ENCODE data around the gene NKAP.
A peak's percentile ranks its signal among the peaks of the same experiment; 100 is the strongest.
"Not testable (repeated sequence)": the region's sequence is repeated elsewhere in the genome, so short reads cannot be mapped to it uniquely, and the experiment has no call there.

The NKAP gene

GRCh38 chrX:119935215-119935874 lies 8.2 kb downstream of the NKAP start:
- no peaks in the 10 kb centered on the region for H3K9me3 ChIP-seq (ENCODE audit: control insufficient read depth in 1 of 2, low read length in 2 of 2)
- H3K36me3 ChIP-seq (ENCODE audit: control insufficient read depth in 1 of 2, insufficient read depth in 2 of 2, low read length in 2 of 2) = peaks cover 20 to 32% of the 10 kb centered on the region in 2 donors
- H3K27me3 ChIP-seq (ENCODE audit: low read depth, low read length) = no peaks in the 10 kb centered on the region
- no peak overlapping the region for H3K4me3 ChIP-seq (ENCODE audit: low read depth in 1 of 2, low read length in 2 of 2)
- H3K4me1 ChIP-seq (ENCODE audit: control insufficient read depth in 1 of 2, insufficient read depth in 2 of 2, low read length in 2 of 2) = no peaks in the 10 kb centered on the region
- H3K27ac ChIP-seq (ENCODE audit: low read length) = no peak overlapping the region

- H3K9me3 ChIP-seq (ENCODE audit: control insufficient read depth in 1 of 2, low read length in 2 of 2); H3K4me3 ChIP-seq (ENCODE audit: low read depth in 1 of 2, low read length in 2 of 2); H3K36me3 ChIP-seq (ENCODE audit: control insufficient read depth in 1 of 2, insufficient read depth in 2 of 2, low read length in 2 of 2); H3K27me3 ChIP-seq (ENCODE audit: low read depth, low read length); H3K4me1 ChIP-seq (ENCODE audit: control insufficient read depth in 1 of 2, insufficient read depth in 2 of 2, low read length in 2 of 2); H3K27ac ChIP-seq (ENCODE audit: low read length): not testable (repeated sequence)
These were observed 21.2 kb downstream of the NKAP start for GRCh38 chrX:119922391-119922790.

- H3K4me3 ChIP-seq (ENCODE audit: low read depth in 1 of 2, low read length in 2 of 2) = no peak overlapping the region
- no peaks in the 10 kb centered on the region for H3K9me3 ChIP-seq (ENCODE audit: control insufficient read depth in 1 of 2, low read length in 2 of 2)
- no peak overlapping the region for H3K27ac ChIP-seq (ENCODE audit: low read length)
- peaks cover 0 to 4% of the 10 kb centered on the region in 2 donors for H3K36me3 ChIP-seq (ENCODE audit: control insufficient read depth in 1 of 2, insufficient read depth in 2 of 2, low read length in 2 of 2)
- H3K27me3 ChIP-seq (ENCODE audit: low read depth, low read length) = no peaks in the 10 kb centered on the region
- H3K4me1 ChIP-seq (ENCODE audit: control insufficient read depth in 1 of 2, insufficient read depth in 2 of 2, low read length in 2 of 2) = no peaks in the 10 kb centered on the region
These were observed 23.5 kb downstream of the NKAP start for GRCh38 chrX:119919835-119920585.

- no peaks in the 10 kb centered on the region for H3K4me1 ChIP-seq (ENCODE audit: control insufficient read depth in 1 of 2, insufficient read depth in 2 of 2, low read length in 2 of 2)
- H3K9me3 ChIP-seq (ENCODE audit: control insufficient read depth in 1 of 2, low read length in 2 of 2) = no peaks in the 10 kb centered on the region
- no peak overlapping the region for H3K4me3 ChIP-seq (ENCODE audit: low read depth in 1 of 2, low read length in 2 of 2)
- H3K36me3 ChIP-seq (ENCODE audit: control insufficient read depth in 1 of 2, insufficient read depth in 2 of 2, low read length in 2 of 2) = no peaks in the 10 kb centered on the region
- no peak overlapping the region for H3K27ac ChIP-seq (ENCODE audit: low read length)
- no peaks in the 10 kb centered on the region for H3K27me3 ChIP-seq (ENCODE audit: low read depth, low read length)
These were observed 25.7 kb downstream of the NKAP start for GRCh38 chrX:119917877-119918276.

GRCh38 chrX:119916310-119916709 lies 27.2 kb downstream of the NKAP start:
- Histone ChIP-seq H3K27ac (ENCODE audit: low read length) (no peak overlapping the region), H3K4me1 (ENCODE audit: control insufficient read depth in 1 of 2, insufficient read depth in 2 of 2, low read length in 2 of 2) (no peaks in the 10 kb centered on the region), H3K9me3 (ENCODE audit: control insufficient read depth in 1 of 2, low read length in 2 of 2) (no peaks in the 10 kb centered on the region), H3K4me3 (ENCODE audit: low read depth in 1 of 2, low read length in 2 of 2) (no peak overlapping the region), H3K27me3 (ENCODE audit: low read depth, low read length) (no peaks in the 10 kb centered on the region), H3K36me3 (ENCODE audit: control insufficient read depth in 1 of 2, insufficient read depth in 2 of 2, low read length in 2 of 2) (no peaks in the 10 kb centered on the region)

- Histone ChIP-seq H3K4me1 (ENCODE audit: control insufficient read depth in 1 of 2, insufficient read depth in 2 of 2, low read length in 2 of 2) (no peaks in the 10 kb centered on the region), H3K9me3 (ENCODE audit: control insufficient read depth in 1 of 2, low read length in 2 of 2) (no peaks in the 10 kb centered on the region), H3K27ac (ENCODE audit: low read length) (no peak overlapping the region), H3K36me3 (ENCODE audit: control insufficient read depth in 1 of 2, insufficient read depth in 2 of 2, low read length in 2 of 2) (no peaks in the 10 kb centered on the region), H3K4me3 (ENCODE audit: low read depth in 1 of 2, low read length in 2 of 2) (no peak overlapping the region), H3K27me3 (ENCODE audit: low read depth, low read length) (no peaks in the 10 kb centered on the region)
These were observed 42.6 kb downstream of the NKAP start for GRCh38 chrX:119900976-119901375.

GRCh38 chrX:119899125-119899524 lies 44.4 kb downstream of the NKAP start:
- H3K27me3 ChIP-seq (ENCODE audit: low read depth, low read length) = no peaks in the 10 kb centered on the region
- H3K4me1 ChIP-seq (ENCODE audit: control insufficient read depth in 1 of 2, insufficient read depth in 2 of 2, low read length in 2 of 2) = no peaks in the 10 kb centered on the region
- no peaks in the 10 kb centered on the region for H3K36me3 ChIP-seq (ENCODE audit: control insufficient read depth in 1 of 2, insufficient read depth in 2 of 2, low read length in 2 of 2)
- H3K4me3 ChIP-seq (ENCODE audit: low read depth in 1 of 2, low read length in 2 of 2) = no peak overlapping the region
- H3K27ac ChIP-seq (ENCODE audit: low read length) = no peak overlapping the region
- no peaks in the 10 kb centered on the region for H3K9me3 ChIP-seq (ENCODE audit: control insufficient read depth in 1 of 2, low read length in 2 of 2)

GRCh38 chrX:119895843-119896326 lies 47.7 kb downstream of the NKAP start, which contains the start of gene AKAP14:
Gene AKAP14 (plus strand): TSS chrX:119895893. CDS start chrX:119903224, 7,331 bp downstream.
- Histone ChIP-seq H3K4me1 (ENCODE audit: control insufficient read depth in 1 of 2, insufficient read depth in 2 of 2, low read length in 2 of 2) (no peaks in the 10 kb centered on the region), H3K27ac (ENCODE audit: low read length) (no peak within 1 kb of the TSS), H3K9me3 (ENCODE audit: control insufficient read depth in 1 of 2, low read length in 2 of 2) (no peaks in the 10 kb centered on the region), H3K4me3 (ENCODE audit: low read depth in 1 of 2, low read length in 2 of 2) (no peak within 1 kb of the TSS), H3K36me3 (ENCODE audit: control insufficient read depth in 1 of 2, insufficient read depth in 2 of 2, low read length in 2 of 2) (no peaks in the 10 kb centered on the region), H3K27me3 (ENCODE audit: low read depth, low read length) (no peaks in the 10 kb centered on the region)

GRCh38 chrX:119891961-119892692 lies 51.4 kb downstream of the NKAP start:
- not testable (repeated sequence) for H3K27ac ChIP-seq (ENCODE audit: low read length); H3K4me3 ChIP-seq (ENCODE audit: low read depth in 1 of 2, low read length in 2 of 2); H3K36me3 ChIP-seq (ENCODE audit: control insufficient read depth in 1 of 2, insufficient read depth in 2 of 2, low read length in 2 of 2); H3K27me3 ChIP-seq (ENCODE audit: low read depth, low read length); H3K9me3 ChIP-seq (ENCODE audit: control insufficient read depth in 1 of 2, low read length in 2 of 2); H3K4me1 ChIP-seq (ENCODE audit: control insufficient read depth in 1 of 2, insufficient read depth in 2 of 2, low read length in 2 of 2)

GRCh38 chrX:119890626-119891025 lies 52.9 kb downstream of the NKAP start:
- H3K4me1 ChIP-seq (ENCODE audit: control insufficient read depth in 1 of 2, insufficient read depth in 2 of 2, low read length in 2 of 2) = not testable (repeated sequence)

GRCh38 chrX:119887721-119888425 lies 55.7 kb downstream of the NKAP start:
- no peaks in the 10 kb centered on the region for H3K9me3 ChIP-seq (ENCODE audit: control insufficient read depth in 1 of 2, low read length in 2 of 2)
- peaks cover 0 to 6% of the 10 kb centered on the region in 2 donors for H3K4me1 ChIP-seq (ENCODE audit: control insufficient read depth in 1 of 2, insufficient read depth in 2 of 2, low read length in 2 of 2)
- H3K4me3 ChIP-seq (ENCODE audit: low read depth in 1 of 2, low read length in 2 of 2) = peak overlapping the region in 1 of 2 donors; percentile 50
- H3K27me3 ChIP-seq (ENCODE audit: low read depth, low read length) = no peaks in the 10 kb centered on the region
- H3K36me3 ChIP-seq (ENCODE audit: control insufficient read depth in 1 of 2, insufficient read depth in 2 of 2, low read length in 2 of 2) = no peaks in the 10 kb centered on the region
- no peak overlapping the region for H3K27ac ChIP-seq (ENCODE audit: low read length)

More at GRCh38 chrX:119890626-119891025, 52.9 kb downstream of the NKAP start:
- not testable (repeated sequence) for H3K27ac ChIP-seq (ENCODE audit: low read length); H3K9me3 ChIP-seq (ENCODE audit: control insufficient read depth in 1 of 2, low read length in 2 of 2); H3K36me3 ChIP-seq (ENCODE audit: control insufficient read depth in 1 of 2, insufficient read depth in 2 of 2, low read length in 2 of 2); H3K4me3 ChIP-seq (ENCODE audit: low read depth in 1 of 2, low read length in 2 of 2); H3K27me3 ChIP-seq (ENCODE audit: low read depth, low read length)
